HepG2 (cell line): Measurements from ENCODE around the gene CDK6. TPM values are rescaled to one million over a fixed set of nuclear protein-coding genes. Genes with fewer than 3 reads are reported as not detected.

Source experiments
- ZBTB40 ChIP-seq, 2 experiments: fragments of 450-650 bp in 1 of 2; sonication (generic) in 1 of 2; formaldehyde crosslinking in 1 of 2; IDR thresholded peaks; 2 replicates each; pipeline versions ENCODE4 v1.6.1 to v1.8.0; 2016 to 2022; ENCODE audit warnings: antibody characterized with exemption in 1 of 2, mild to moderate bottlenecking in 1 of 2, missing genetic modification reagents in 1 of 2
- ZFP90 ChIP-seq: sonication (generic); formaldehyde crosslinking; IDR thresholded peaks from 2 replicates; pipeline ENCODE4 v1.8.0; 2022; ENCODE audit warnings: missing genetic modification reagents, mild to moderate bottlenecking, inconsistent platforms, borderline replicate concordance
- ZFYVE20 ChIP-seq: sonication (generic); formaldehyde crosslinking; IDR thresholded peaks from 2 replicates; pipeline ENCODE4 v1.8.0; 2023; ENCODE audit warnings: low read depth, mild to moderate bottlenecking, moderate library complexity, missing genetic modification reagents, borderline replicate concordance
- ZMYM3 ChIP-seq: sonication (generic); formaldehyde crosslinking; IDR thresholded peaks from 2 replicates; pipeline ENCODE4 v1.5.1; 2020; ENCODE audit warnings: mild to moderate bottlenecking, missing genetic modification reagents
- ZNF609 ChIP-seq: sonication (generic); formaldehyde crosslinking; IDR thresholded peaks from 2 replicates; pipeline ENCODE4 v1.4.0; 2020; ENCODE audit warnings: mild to moderate bottlenecking, missing genetic modification reagents, borderline replicate concordance
- ZNF792 ChIP-seq: IDR thresholded peaks from 2 replicates; pipeline ENCODE4 v1.6.1; 2016
- ZSCAN9 ChIP-seq: IDR thresholded peaks from 2 replicates; pipeline ENCODE4 v1.6.1; 2016; ENCODE audit warnings: borderline replicate concordance
- polyA plus RNA-seq, 8 experiments: library from polyadenylated mRNA; depleted of rRNA in 3 of 8; stranded (reverse) in 7 of 8; unstranded in 1 of 8; fragments of >200 nt; fragmentation: Illumina TruSeq in 4 of 8; extraction: Trizol in 4 of 8; gene quantifications; 2 replicates each; pipeline versions ENCODE4 v1.2.1 to v1.2.3, GENCODE V29; 2011 to 2016; ENCODE audit warnings: low read depth in 4 of 8, missing spikeins in 1 of 8, mixed read lengths in 1 of 8; ENCODE audit not compliant: insufficient read depth in 1 of 8
- total RNA-seq, 5 experiments: library from RNA; depleted of rRNA; stranded (reverse); fragments of >200 nt; fragmentation: Illumina TruSeq; extraction: Trizol; gene quantifications; 2 replicates each; pipeline ENCODE4 v1.2.3, GENCODE V29; 2016; ENCODE audit warnings: low read depth in 1 of 5
- TF ChIP-seq, protein P1 (sequence below): sonication (generic); formaldehyde crosslinking; IDR thresholded peaks from 2 replicates; pipeline ENCODE4 v1.8.0; 2022; ENCODE audit warnings: mild to moderate bottlenecking, missing genetic modification reagents
- TF ChIP-seq, protein P2 (sequence below): sonication (generic); formaldehyde crosslinking; IDR thresholded peaks from 2 replicates; pipeline ENCODE4 v1.5.1; 2020; ENCODE audit warnings: mild to moderate bottlenecking, missing genetic modification reagents, borderline replicate concordance

Gene CDK6
- total and polyA plus RNA-seq, 2 of the 13 experiments (the other 11 are each of a cell fraction or from before 2014, with no cell fraction given) = 34.6 to 90.8 TPM

DNA sequence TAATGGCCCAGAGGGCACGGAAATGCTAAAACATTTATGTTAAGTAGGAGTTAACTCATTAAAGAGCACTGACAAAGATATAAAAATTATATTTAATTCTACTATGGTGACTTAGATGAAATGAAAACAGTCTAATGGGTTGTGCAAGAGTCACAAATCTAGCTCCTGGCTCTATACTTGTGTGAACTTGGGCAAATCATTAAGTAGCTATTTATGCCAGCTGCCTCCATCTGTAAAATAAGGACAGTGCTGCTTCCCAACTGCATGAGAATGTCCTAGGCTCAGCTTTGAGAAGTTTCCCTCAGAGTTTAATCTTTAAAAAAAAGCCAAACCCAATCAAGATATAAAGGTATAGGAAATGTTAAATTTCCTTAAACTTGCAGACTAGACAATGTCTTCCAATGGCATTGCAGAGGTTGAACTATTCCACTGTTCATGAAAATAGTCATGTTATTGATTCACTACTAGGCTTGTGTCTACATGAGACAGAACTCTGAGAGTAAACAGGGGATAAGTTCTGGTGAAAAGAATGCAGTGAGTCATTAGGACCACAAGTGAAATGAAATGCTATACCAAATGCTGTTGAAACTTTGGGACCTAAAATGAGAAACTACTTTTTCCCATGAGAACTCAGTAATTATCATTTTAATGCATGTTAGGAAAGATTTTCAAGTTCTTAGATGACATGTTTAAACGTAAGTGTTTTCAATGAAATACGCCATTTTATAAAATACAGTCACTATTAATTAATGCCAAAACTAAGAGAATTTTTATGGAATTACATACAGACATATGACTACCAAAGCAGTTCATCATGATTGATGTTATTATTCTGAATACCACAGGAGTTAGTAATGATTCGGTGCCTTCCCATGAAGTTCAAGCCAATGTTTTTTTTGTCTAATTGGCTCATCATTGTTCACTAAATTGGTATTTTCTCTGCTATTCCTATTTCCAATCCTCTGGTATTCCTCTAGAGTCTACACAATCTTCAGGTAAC, 84.2 kb downstream of the CDK6 start (continued):
- TF ChIP-seq ZNF609 (CRISPR knock-in tag) (no peak), ZMYM3 (CRISPR knock-in tag) (peak; percentile 57; the same call in 1 of the 2 replicates), ZFP90 (CRISPR knock-in tag) (no peak), ZSCAN9 (CRISPR knock-in tag) (peak; percentile 83; the same call in 1 of the 2 replicates), ZBTB40 (IDR thresholded peaks at IDR 0.05) (no peak), ZBTB40 (CRISPR knock-in tag; IDR thresholded peaks at IDR 0.05) (no peak), ZNF792 (CRISPR knock-in tag) (peak; percentile 91), ZFYVE20 (CRISPR knock-in tag) (no peak)
- TF ChIP-seq, protein P1, sequence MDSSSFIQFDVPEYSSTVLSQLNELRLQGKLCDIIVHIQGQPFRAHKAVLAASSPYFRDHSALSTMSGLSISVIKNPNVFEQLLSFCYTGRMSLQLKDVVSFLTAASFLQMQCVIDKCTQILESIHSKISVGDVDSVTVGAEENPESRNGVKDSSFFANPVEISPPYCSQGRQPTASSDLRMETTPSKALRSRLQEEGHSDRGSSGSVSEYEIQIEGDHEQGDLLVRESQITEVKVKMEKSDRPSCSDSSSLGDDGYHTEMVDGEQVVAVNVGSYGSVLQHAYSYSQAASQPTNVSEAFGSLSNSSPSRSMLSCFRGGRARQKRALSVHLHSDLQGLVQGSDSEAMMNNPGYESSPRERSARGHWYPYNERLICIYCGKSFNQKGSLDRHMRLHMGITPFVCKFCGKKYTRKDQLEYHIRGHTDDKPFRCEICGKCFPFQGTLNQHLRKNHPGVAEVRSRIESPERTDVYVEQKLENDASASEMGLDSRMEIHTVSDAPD (CRISPR knock-in tag) = no peak; the same call in 1 of the 2 replicates
- TF ChIP-seq, protein P2, sequence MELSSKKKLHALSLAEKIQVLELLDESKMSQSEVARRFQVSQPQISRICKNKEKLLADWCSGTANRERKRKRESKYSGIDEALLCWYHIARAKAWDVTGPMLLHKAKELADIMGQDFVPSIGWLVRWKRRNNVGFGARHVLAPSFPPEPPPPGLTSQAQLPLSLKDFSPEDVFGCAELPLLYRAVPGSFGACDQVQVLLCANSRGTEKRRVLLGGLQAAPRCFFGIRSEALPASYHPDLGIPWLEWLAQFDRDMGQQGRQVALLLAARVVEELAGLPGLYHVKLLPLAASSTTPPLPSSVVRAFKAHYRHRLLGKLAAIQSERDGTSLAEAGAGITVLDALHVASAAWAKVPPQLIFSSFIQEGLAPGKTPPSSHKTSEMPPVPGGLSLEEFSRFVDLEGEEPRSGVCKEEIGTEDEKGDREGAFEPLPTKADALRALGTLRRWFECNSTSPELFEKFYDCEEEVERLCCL (CRISPR knock-in tag) = no peak
